Duodenal mucosa (tissue), 2 donors: Measurements from ENCODE around the gene ADAM10.

Experiments
- H3K27ac ChIP-seq: one replicate; pipeline ENCODE4 v1.7.0; 2013; ENCODE audit warnings: low read depth, low read length
- H3K27me3 ChIP-seq, 2 donors: one replicate each; pipeline ENCODE4 v1.7.0; 2013; ENCODE audit warnings: low read length in 2 of 2, control low read depth in 1 of 2; ENCODE audit not compliant: insufficient read depth in 2 of 2, control insufficient read depth in 1 of 2
- H3K36me3 ChIP-seq, 2 donors: one replicate each; pipeline ENCODE4 v1.7.0; 2013; ENCODE audit warnings: low read length in 2 of 2, control low read depth in 1 of 2; ENCODE audit not compliant: insufficient read depth in 2 of 2, control insufficient read depth in 1 of 2
- H3K4me1 ChIP-seq, 2 donors: one replicate each; pipeline ENCODE4 v1.7.0; 2013; ENCODE audit warnings: low read length in 2 of 2, control low read depth in 1 of 2; ENCODE audit not compliant: insufficient read depth in 2 of 2, control insufficient read depth in 1 of 2
- H3K4me3 ChIP-seq, 2 donors: one replicate each; pipeline ENCODE4 v1.7.0; 2013; ENCODE audit warnings: low read length in 2 of 2, low read depth in 1 of 2
- H3K9ac ChIP-seq, 2 donors: one replicate each; pipeline ENCODE4 v1.7.0; 2013; ENCODE audit warnings: low read length in 2 of 2, low read depth in 1 of 2
- H3K9me3 ChIP-seq, 2 donors: one replicate each; pipeline ENCODE4 v1.7.0; 2013; ENCODE audit warnings: low read length in 2 of 2, control low read depth in 1 of 2; ENCODE audit not compliant: control insufficient read depth in 1 of 2

Gene ADAM10

GRCh38 chr15:58749532-58750337 is at the start of gene ADAM10:
Gene ADAM10 (minus strand): TSS chr15:58749707. CDS start chr15:58749534, 173 bp downstream.
- peaks cover 15 to 23% of the 10 kb centered on the region in 2 donors for H3K4me1 ChIP-seq

GRCh38 chr15:58797505-58797904 is 48.0 kb upstream of the ADAM10 start:
- Histone ChIP-seq H3K4me1 (no peaks in the 10 kb centered on the region), H3K27me3 (no peaks in the 10 kb centered on the region), H3K9me3 (no peaks in the 10 kb centered on the region), H3K9ac (no peak overlapping the region), H3K27ac (no peak overlapping the region), H3K4me3 (no peak overlapping the region), H3K36me3 (peaks cover 0 to 3% of the 10 kb centered on the region in 2 donors)

More at GRCh38 chr15:58749532-58750337, at the start of gene ADAM10:
- Histone ChIP-seq H3K36me3 (no peaks in the 10 kb centered on the region), H3K9me3 (no peaks in the 10 kb centered on the region), H3K9ac (peak within 1 kb of the TSS; percentile 74 to 92), H3K27ac (peak within 1 kb of the TSS; percentile 96), H3K27me3 (no peaks in the 10 kb centered on the region), H3K4me3 (peak within 1 kb of the TSS; percentile 89 to 96)

- Histone ChIP-seq H3K27ac (no peak overlapping the region), H3K4me1 (no peaks in the 10 kb centered on the region), H3K27me3 (no peaks in the 10 kb centered on the region), H3K9ac (no peak overlapping the region), H3K36me3 (peaks cover 0 to 3% of the 10 kb centered on the region in 2 donors), H3K4me3 (no peak overlapping the region), H3K9me3 (no peaks in the 10 kb centered on the region)
These were observed 46.3 kb upstream of the ADAM10 start for GRCh38 chr15:58795825-58796224.

- Histone ChIP-seq H3K27me3 (no peaks in the 10 kb centered on the region), H3K9ac (no peak overlapping the region), H3K4me1 (no peaks in the 10 kb centered on the region), H3K27ac (no peak overlapping the region), H3K9me3 (no peaks in the 10 kb centered on the region), H3K4me3 (no peak overlapping the region), H3K36me3 (peaks cover 0 to 3% of the 10 kb centered on the region in 2 donors)
These were observed 44.4 kb upstream of the ADAM10 start for GRCh38 chr15:58793862-58794261.

- Histone ChIP-seq H3K4me1 (no peaks in the 10 kb centered on the region), H3K36me3 (no peaks in the 10 kb centered on the region), H3K27ac (no peak overlapping the region), H3K4me3 (no peak overlapping the region), H3K27me3 (no peaks in the 10 kb centered on the region), H3K9me3 (no peaks in the 10 kb centered on the region), H3K9ac (no peak overlapping the region)
These were observed 38.7 kb upstream of the ADAM10 start for GRCh38 chr15:58788056-58788710.

- no peaks in the 10 kb centered on the region for H3K4me1 ChIP-seq
- H3K27ac ChIP-seq: no peak overlapping the region
These were observed 35.8 kb upstream of the ADAM10 start for GRCh38 chr15:58785355-58785754.

GRCh38 chr15:58779554-58779953 is 30.0 kb upstream of the ADAM10 start:
- H3K4me3 ChIP-seq: no peak overlapping the region
- no peak overlapping the region for H3K27ac ChIP-seq
- H3K36me3 ChIP-seq: peaks cover 0 to 2% of the 10 kb centered on the region in 2 donors
- peaks cover 5 to 8% of the 10 kb centered on the region in 2 donors for H3K4me1 ChIP-seq
- no peaks in the 10 kb centered on the region for H3K27me3 ChIP-seq
- no peaks in the 10 kb centered on the region for H3K9me3 ChIP-seq
- H3K9ac ChIP-seq: no peak overlapping the region

More at GRCh38 chr15:58785355-58785754, 35.8 kb upstream of the ADAM10 start:
- Histone ChIP-seq H3K9ac (no peak overlapping the region), H3K9me3 (no peaks in the 10 kb centered on the region), H3K36me3 (peaks cover 0 to 2% of the 10 kb centered on the region in 2 donors), H3K4me3 (no peak overlapping the region), H3K27me3 (no peaks in the 10 kb centered on the region)

GRCh38 chr15:58777107-58777506 is 27.6 kb upstream of the ADAM10 start:
- Histone ChIP-seq H3K4me3 (no peak overlapping the region), H3K4me1 (peaks cover 27% of the 10 kb centered on the region in 2 donors), H3K27ac (no peak overlapping the region), H3K9ac (no peak overlapping the region), H3K27me3 (no peaks in the 10 kb centered on the region), H3K9me3 (no peaks in the 10 kb centered on the region), H3K36me3 (peaks cover 0 to under 1% of the 10 kb centered on the region in 2 donors)

GRCh38 chr15:58775402-58775801 is 25.9 kb upstream of the ADAM10 start:
- Histone ChIP-seq H3K9ac (no peak overlapping the region), H3K4me1 (peaks cover 27% of the 10 kb centered on the region in 2 donors), H3K27ac (no peak overlapping the region), H3K36me3 (no peaks in the 10 kb centered on the region), H3K9me3 (no peaks in the 10 kb centered on the region), H3K4me3 (no peak overlapping the region), H3K27me3 (no peaks in the 10 kb centered on the region)

- Histone ChIP-seq H3K27me3 (no peaks in the 10 kb centered on the region), H3K9ac (peak overlapping the region in 1 of 2 donors; percentile 93), H3K27ac (no peak overlapping the region), H3K9me3 (no peaks in the 10 kb centered on the region), H3K4me3 (peak overlapping the region; percentile 70 to 87), H3K36me3 (no peaks in the 10 kb centered on the region), H3K4me1 (peaks cover 27 to 32% of the 10 kb centered on the region in 2 donors)
These were observed 23.5 kb upstream of the ADAM10 start for GRCh38 chr15:58773024-58773423.
